ENCODE data around the gene PAOX. TPM values are rescaled to one million over a fixed set of nuclear protein-coding genes. Genes with fewer than 3 reads are reported as not detected.

PAOX gene
- polyA plus RNA-seq, 1 experiment, result 3.1 TPM

- no peak for DNase-seq (ENCODE audit: low read depth, low spot score)
- ChIA-PET POLR2A (no interaction called here), CTCF (interaction anchor here (2.5 kb wide), 1 partner anchor 29 kb away, joined by 13 read pairs; no protein-coding TSS in a partner anchor)
- H3K27me3 ChIP-seq (ENCODE audit: control insufficient read depth, insufficient read depth, low read length), result no peaks in the 10 kb centered on the region
- no peak overlapping the region for H3K27ac ChIP-seq (ENCODE audit: low read depth, low read length)
- H3K4me3 ChIP-seq (ENCODE audit: low read depth, low read length), result no peak overlapping the region
- TF ChIP-seq CTCF (IDR thresholded peaks at IDR 0.05; ENCODE audit: low read depth, low read length), result no peak
- no peaks in the 10 kb centered on the region; the same call in 1 of the 2 replicates for H3K9me3 ChIP-seq (ENCODE audit: control insufficient read depth, insufficient read depth, low read length)
Observed at GRCh38 chr10:133358925-133359310, 20.1 kb upstream of the PAOX start.

GRCh38 chr10:133359554-133359971 lies 19.5 kb upstream of the PAOX start:
- H3K9me3 ChIP-seq (ENCODE audit: control insufficient read depth, insufficient read depth, low read length), result no peaks in the 10 kb centered on the region; the same call in 1 of the 2 replicates

GRCh38 chr10:133359972-133360610 lies 19.0 kb upstream of the PAOX start:
- Histone ChIP-seq H3K4me3 (ENCODE audit: low read depth, low read length) (no peak overlapping the region), H3K27me3 (ENCODE audit: control insufficient read depth, insufficient read depth, low read length) (no peaks in the 10 kb centered on the region), H3K9me3 (ENCODE audit: control insufficient read depth, insufficient read depth, low read length) (no peaks in the 10 kb centered on the region; the same call in 1 of the 2 replicates), H3K27ac (ENCODE audit: low read depth, low read length) (no peak overlapping the region)
- no peak for TF ChIP-seq CTCF (IDR thresholded peaks at IDR 0.05; ENCODE audit: low read depth, low read length)
- DNase-seq (ENCODE audit: low read depth, low spot score), result no peak
- POLR2A ChIA-PET, result interaction anchor here (1.4 to 1.9 kb wide), 2 partner anchors 10 to 18 kb away, joined by 3 to 4 read pairs; partner anchors contain the start of gene PAOX
- CTCF ChIA-PET, result interaction anchor here (0.5 to 2.5 kb wide), 2 partner anchors 30 to 1151 kb away, joined by 3 to 13 read pairs; no protein-coding TSS in a partner anchor

More at GRCh38 chr10:133359554-133359971, 19.5 kb upstream of the PAOX start:
- Histone ChIP-seq H3K27ac (ENCODE audit: low read depth, low read length) (no peak overlapping the region), H3K4me3 (ENCODE audit: low read depth, low read length) (no peak overlapping the region), H3K27me3 (ENCODE audit: control insufficient read depth, insufficient read depth, low read length) (no peaks in the 10 kb centered on the region)
- no peak for TF ChIP-seq CTCF (IDR thresholded peaks at IDR 0.05; ENCODE audit: low read depth, low read length)
- ChIA-PET POLR2A (no interaction called here), CTCF (interaction anchor here (0.5 to 2.5 kb wide), 2 partner anchors 30 to 1151 kb away, joined by 3 to 13 read pairs; no protein-coding TSS in a partner anchor)
- no peak for DNase-seq (ENCODE audit: low read depth, low spot score)

- ChIA-PET POLR2A (interaction anchor here (1.1 to 1.9 kb wide), 3 partner anchors 9 to 17 kb away, joined by 3 to 4 read pairs (median 3); partner anchors contain the start of gene PAOX), CTCF (interaction anchor here (2.1 kb wide), 1 partner anchor 32 kb away, joined by 20 read pairs; no protein-coding TSS in a partner anchor)
- Histone ChIP-seq H3K27me3 (ENCODE audit: control insufficient read depth, insufficient read depth, low read length) (no peaks in the 10 kb centered on the region), H3K4me3 (ENCODE audit: low read depth, low read length) (no peak overlapping the region), H3K27ac (ENCODE audit: low read depth, low read length) (no peak overlapping the region), H3K9me3 (ENCODE audit: control insufficient read depth, insufficient read depth, low read length) (no peaks in the 10 kb centered on the region; the same call in 1 of the 2 replicates)
- DNase-seq (ENCODE audit: low read depth, low spot score), result no peak
- no peak for TF ChIP-seq CTCF (IDR thresholded peaks at IDR 0.05; ENCODE audit: low read depth, low read length)
Observed at GRCh38 chr10:133361227-133361626, 17.8 kb upstream of the PAOX start.
